Testis (tissue), 3 donors: Measurements from ENCODE around the gene PDIK1L. TPM values are rescaled to one million over a fixed set of nuclear protein-coding genes. Genes with fewer than 3 reads are reported as not detected.

Source experiments
- DNase-seq: peaks from one replicate; pipeline ENCODE4 v3.0.0-alpha.2; 2019
- H3K27ac ChIP-seq, 2 donors: fragments of 200-600 bp; sonication (generic); one replicate each; pipeline ENCODE4 v1.5.1; 2019
- H3K27me3 ChIP-seq: fragments of 200-600 bp; sonication (generic); one replicate; pipeline ENCODE4 v1.5.1; 2019
- H3K36me3 ChIP-seq: fragments of 200-600 bp; sonication (generic); one replicate; pipeline ENCODE4 v1.5.1; 2017; ENCODE audit warnings: low read depth; ENCODE audit errors: missing control alignments
- H3K4me1 ChIP-seq: fragments of 200-600 bp; sonication (generic); one replicate; pipeline ENCODE4 v1.5.1; 2019
- H3K4me3 ChIP-seq, 2 donors: fragments of 200-600 bp; sonication (generic); one replicate each; pipeline ENCODE4 v1.5.1; 2017 to 2019
- H3K9me3 ChIP-seq: fragments of 200-600 bp; sonication (generic); one replicate; pipeline ENCODE4 v1.5.1; 2017
- POLR2A ChIP-seq: fragments of 450-650 bp; IDR thresholded peaks from one replicate; pipeline ENCODE4 v1.6.1; 2017; ENCODE audit warnings: antibody characterized with exemption, mild to moderate bottlenecking, moderate library complexity
- WGBS, 2 donors: methylation state at CpG; one replicate each; pipeline ENCODE4 v1.1.5; 2018; 5-methylcytosine and 5-hydroxymethylcytosine counted together
- intact Hi-C: fragments of 100-400 bp; cut with DNase I; formaldehyde crosslinking; loops from one replicate; pipeline ENCODE4 v1.15.1; 2023; ENCODE audit warnings: low total_unique reads
- polyA plus RNA-seq: library from polyadenylated mRNA; stranded (reverse); fragments of 350-450 nt; fragmentation: Illumina TruSeq; extraction: RNeasy Lipid Tissue Mini Kit (QIAGEN cat#74804); gene quantifications from one replicate; pipeline ENCODE4 v1.2.3, GENCODE V29; 2014; ENCODE audit warnings: low read depth, low replicate concordance; ENCODE audit not compliant: insufficient read depth
- total RNA-seq, 2 donors: library from RNA; depleted of rRNA; stranded (reverse); fragments of >200 nt; gene quantifications; one replicate each; pipeline ENCODE4 v1.2.3, GENCODE V29; 2016
- TF ChIP-seq, protein P1 (sequence below), 3 experiments: fragments of 450-650 bp in 2 of 3; fragments of 200-600 bp in 1 of 3; sonication (generic) in 1 of 3; IDR thresholded peaks; one replicate each; pipeline ENCODE4 v1.5.1; 2016 to 2019; ENCODE audit warnings: antibody characterized with exemption in 3 of 3, mild to moderate bottlenecking in 2 of 3, moderate library complexity in 1 of 3

The PDIK1L gene
- total and polyA plus RNA-seq, 3 donors from 2014 or later: 7.0 to 11.7 (median 9.9) TPM

DNA sequence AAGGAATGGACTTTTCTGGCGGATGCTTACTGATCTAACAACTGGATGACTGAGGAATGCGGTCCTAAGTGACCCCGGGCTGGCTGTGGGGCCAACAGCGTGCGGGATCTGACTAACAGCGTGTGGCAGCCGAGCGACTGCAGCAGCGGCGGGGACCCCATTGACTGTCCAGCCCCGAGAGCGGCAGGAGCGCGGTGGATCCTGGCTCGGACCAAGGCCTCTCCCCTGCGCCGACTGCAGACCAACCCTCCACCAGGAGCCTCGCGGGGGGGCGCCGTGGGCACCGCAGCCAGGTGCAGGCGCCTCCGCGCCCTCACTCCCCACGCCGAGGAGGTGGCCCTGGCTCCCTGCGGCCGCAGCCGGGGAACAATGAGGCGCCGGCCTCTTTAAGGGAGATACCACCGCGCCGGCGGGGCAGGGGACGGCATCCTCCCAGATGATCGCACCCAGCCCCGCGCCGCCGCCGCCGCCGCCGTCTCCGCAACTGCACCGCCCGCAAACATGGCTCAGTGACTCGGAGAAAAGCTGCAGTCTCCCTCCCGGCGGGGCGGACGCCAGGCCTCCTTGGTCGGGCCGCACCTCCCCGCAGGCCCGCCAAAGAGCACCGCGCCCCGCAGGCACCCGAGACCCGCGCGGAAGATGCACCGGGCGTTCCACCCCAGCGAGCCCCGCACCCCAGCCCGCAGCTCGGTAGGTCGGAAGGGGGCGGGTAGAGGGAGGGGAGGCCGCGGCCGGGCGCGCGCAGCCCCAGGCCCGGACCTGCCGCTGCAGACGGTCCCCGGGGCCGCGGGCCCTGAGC, 694 bp upstream of the PDIK1L start:
- H3K27me3 ChIP-seq: no peaks in the 10 kb centered on the region
- TF ChIP-seq POLR2A: no peak
- TF ChIP-seq, protein P1, sequence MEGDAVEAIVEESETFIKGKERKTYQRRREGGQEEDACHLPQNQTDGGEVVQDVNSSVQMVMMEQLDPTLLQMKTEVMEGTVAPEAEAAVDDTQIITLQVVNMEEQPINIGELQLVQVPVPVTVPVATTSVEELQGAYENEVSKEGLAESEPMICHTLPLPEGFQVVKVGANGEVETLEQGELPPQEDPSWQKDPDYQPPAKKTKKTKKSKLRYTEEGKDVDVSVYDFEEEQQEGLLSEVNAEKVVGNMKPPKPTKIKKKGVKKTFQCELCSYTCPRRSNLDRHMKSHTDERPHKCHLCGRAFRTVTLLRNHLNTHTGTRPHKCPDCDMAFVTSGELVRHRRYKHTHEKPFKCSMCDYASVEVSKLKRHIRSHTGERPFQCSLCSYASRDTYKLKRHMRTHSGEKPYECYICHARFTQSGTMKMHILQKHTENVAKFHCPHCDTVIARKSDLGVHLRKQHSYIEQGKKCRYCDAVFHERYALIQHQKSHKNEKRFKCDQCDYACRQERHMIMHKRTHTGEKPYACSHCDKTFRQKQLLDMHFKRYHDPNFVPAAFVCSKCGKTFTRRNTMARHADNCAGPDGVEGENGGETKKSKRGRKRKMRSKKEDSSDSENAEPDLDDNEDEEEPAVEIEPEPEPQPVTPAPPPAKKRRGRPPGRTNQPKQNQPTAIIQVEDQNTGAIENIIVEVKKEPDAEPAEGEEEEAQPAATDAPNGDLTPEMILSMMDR (IDR thresholded peaks at IDR 0.05): no peak

DNA sequence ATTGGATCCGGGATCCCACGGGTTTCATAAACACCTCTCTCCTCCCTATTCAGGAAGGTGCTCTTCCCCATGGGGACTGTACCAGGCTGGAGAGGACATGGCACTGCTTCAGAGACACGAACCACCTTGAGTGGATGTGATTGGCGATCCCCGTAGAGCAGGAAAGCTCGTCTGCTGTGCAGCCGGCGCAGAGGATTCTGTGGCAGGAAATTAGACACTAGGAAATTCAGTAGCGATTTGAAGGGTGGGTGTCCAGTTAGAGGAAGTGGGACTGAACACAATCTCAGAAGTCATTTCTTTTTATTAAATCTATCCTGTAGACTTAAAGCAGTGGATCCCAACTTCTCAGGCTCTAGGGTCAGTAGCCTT, 767 bp downstream of the PDIK1L start:
- Histone ChIP-seq H3K4me3 (peak overlapping the region; percentile 94 to 100), H3K27me3 (no peaks in the 10 kb centered on the region), H3K4me1 (peaks cover 7% of the 10 kb centered on the region), H3K36me3 (no peaks in the 10 kb centered on the region), H3K27ac (peak overlapping the region; percentile 89 to 90), H3K9me3 (no peaks in the 10 kb centered on the region)
- 1 to 4% methylated on average over 7 to 9 of the region's 9 CpGs for WGBS, 2 donors
- no peak for DNase-seq
- intact Hi-C loops: loop anchor here (10.0 kb wide), 1 partner anchor 52 kb away; the partner anchor contains the start of genes C1orf232 and ZNF593
- no peak for TF ChIP-seq POLR2A
- TF ChIP-seq, protein P1 (IDR thresholded peaks at IDR 0.05): no peak

More for the DNA sequence above, 694 bp upstream of the PDIK1L start:
- 2 to 5% methylated on average over 2 to 16 of the region's 85 CpGs for WGBS, 2 donors
- intact Hi-C loops: loop anchor here (10.0 kb wide), 1 partner anchor 54 kb away; the partner anchor contains the start of genes C1orf232 and ZNF593
- H3K4me3 ChIP-seq: peak overlapping the region; percentile 94 to 100
- H3K4me1 ChIP-seq: peaks cover 7% of the 10 kb centered on the region
- peak; percentile 91 for DNase-seq
- H3K9me3 ChIP-seq: no peaks in the 10 kb centered on the region
- H3K27ac ChIP-seq: peak overlapping the region; percentile 87 to 90
- no peaks in the 10 kb centered on the region for H3K36me3 ChIP-seq

DNA sequence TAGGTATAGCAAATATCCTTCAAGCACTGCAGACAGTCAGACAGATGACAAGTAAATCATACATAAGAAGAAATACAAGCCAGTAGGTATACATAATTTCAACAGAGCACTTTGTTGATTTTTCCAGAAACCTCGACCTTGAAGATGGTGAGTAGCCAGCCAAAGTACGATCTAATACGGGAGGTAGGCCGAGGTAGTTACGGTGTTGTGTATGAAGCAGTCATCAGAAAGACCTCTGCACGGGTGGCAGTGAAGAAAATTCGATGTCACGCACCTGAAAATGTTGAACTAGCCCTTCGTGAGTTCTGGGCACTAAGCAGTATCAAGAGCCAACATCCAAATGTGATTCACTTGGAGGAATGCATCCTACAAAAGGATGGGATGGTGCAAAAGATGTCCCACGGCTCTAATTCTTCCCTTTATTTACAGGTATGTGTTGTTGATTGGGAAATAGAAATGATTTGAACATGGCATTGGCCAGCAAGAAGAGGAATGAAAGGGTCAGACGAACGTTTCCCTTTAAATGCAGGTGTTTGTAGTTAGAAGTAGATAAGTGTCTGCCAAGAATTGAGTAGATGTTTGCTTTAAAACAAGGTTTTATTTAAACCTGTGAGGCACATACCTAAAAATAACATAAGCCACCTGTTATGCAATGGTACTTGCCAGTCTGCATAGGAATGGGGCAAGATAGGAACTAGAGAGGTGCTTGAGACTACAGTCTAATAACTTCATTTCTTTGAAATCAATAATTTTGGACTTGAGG, 2.7 kb downstream of the PDIK1L start:
- no peaks in the 10 kb centered on the region for H3K36me3 ChIP-seq
- H3K27me3 ChIP-seq: no peaks in the 10 kb centered on the region
- WGBS, 2 donors: 75 to 77% methylated on average over 12 of the region's 12 CpGs
- intact Hi-C loops: loop anchor here (10.0 kb wide), 1 partner anchor 50 kb away; the partner anchor contains the start of genes C1orf232 and ZNF593
- TF ChIP-seq POLR2A: no peak
- TF ChIP-seq, protein P1 (IDR thresholded peaks at IDR 0.05): no peak
- H3K4me1 ChIP-seq: peaks cover 7% of the 10 kb centered on the region
- H3K4me3 ChIP-seq: no peak overlapping the region
- H3K9me3 ChIP-seq: no peaks in the 10 kb centered on the region
- no peak for DNase-seq
- no peak overlapping the region for H3K27ac ChIP-seq

DNA sequence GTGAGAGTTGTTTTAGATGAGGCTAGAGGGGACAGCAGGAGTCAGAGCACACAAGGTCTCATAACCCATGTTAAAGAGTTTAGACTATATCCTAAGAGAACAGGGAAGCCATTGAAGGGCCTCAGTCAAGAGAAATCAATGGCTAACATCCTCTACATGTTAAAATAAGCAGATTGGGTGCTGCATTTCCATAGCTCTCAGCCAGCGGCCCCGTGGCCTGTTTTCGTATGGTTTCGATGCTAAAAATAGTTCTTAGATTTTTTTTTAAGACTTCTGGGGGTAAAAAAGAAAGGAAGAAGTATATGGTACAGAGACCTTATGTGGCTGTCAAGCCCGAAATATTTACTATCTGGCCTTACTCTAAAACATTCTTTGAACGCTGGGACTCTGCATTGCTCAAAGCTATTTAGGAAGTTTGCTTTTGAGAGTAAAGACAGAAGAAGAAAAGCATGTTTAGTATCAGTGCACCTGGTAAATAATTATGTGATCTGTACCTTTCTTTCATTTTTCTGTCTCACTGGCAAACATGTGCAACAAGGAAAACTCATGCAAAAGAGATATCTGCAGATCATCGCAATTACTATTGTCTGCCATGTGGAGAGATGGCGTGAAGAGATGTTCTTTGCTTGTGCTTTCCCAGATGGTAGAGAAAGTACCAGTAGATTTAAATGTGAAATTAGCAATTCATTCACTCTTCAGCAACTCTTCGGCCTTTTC, 8.4 kb downstream of the PDIK1L start:
- Histone ChIP-seq H3K27me3 (no peaks in the 10 kb centered on the region), H3K9me3 (no peaks in the 10 kb centered on the region), H3K36me3 (no peaks in the 10 kb centered on the region), H3K4me1 (no peaks in the 10 kb centered on the region), H3K27ac (no peak overlapping the region), H3K4me3 (no peak overlapping the region)
- DNase-seq: no peak
- intact Hi-C loops: loop anchor here (10.0 kb wide), 1 partner anchor 45 kb away; the partner anchor contains the start of genes C1orf232 and ZNF593
- 80 to 89% methylated on average over 8 to 9 of the region's 9 CpGs for WGBS, 2 donors
- TF ChIP-seq, protein P1 (IDR thresholded peaks at IDR 0.05): no peak
- no peak for TF ChIP-seq POLR2A
